Panc1 (cell line): ENCODE data around the gene SLCO3A1. TPM values are rescaled to one million over a fixed set of nuclear protein-coding genes. Genes with fewer than 3 reads are reported as not detected.

ENCODE experiments used
- ATAC-seq: fragments of 200-7000 bp; cut with Tn5 transposase; 2 replicates; pipeline ENCODE4 v1.9.1; 2020; ENCODE audit warnings: mild to moderate bottlenecking, moderate library complexity
- BruUV-seq: library from RNA; stranded (reverse); fragments of 400-500 nt; replicated peaks from 2 replicates; lab custom pipeline; 2021; lab: Mats Ljungman, UMichigan
- CTCF ChIA-PET: fragments of 300-600 bp; sonication (Branson Sonifier 250); formaldehyde crosslinking; loops from one replicate; lab custom pipeline; 2022; ENCODE audit warnings: antibody characterized with exemption; lab: Charles Lee
- POLR2A ChIA-PET: fragments of 300-600 bp; sonication (Branson Sonifier 250); formaldehyde crosslinking; loops from one replicate; lab custom pipeline; 2022; ENCODE audit warnings: antibody characterized with exemption; lab: Charles Lee
- DNase-seq: peaks from one replicate; pipeline ENCODE4 v3.0.0-alpha.2; 2010; ENCODE audit warnings: low read depth, low spot score
- H3K27ac ChIP-seq: 2 replicates; pipeline ENCODE4 v1.5.1; 2011; ENCODE audit warnings: mild to moderate bottlenecking, low read length, inconsistent platforms
- H3K27me3 ChIP-seq: fragments of 200-500 bp; sonication (Bioruptor generic); 2 replicates; pipeline ENCODE4 v1.6.0; 2014; ENCODE audit warnings: low read length, inconsistent platforms; ENCODE audit not compliant: control insufficient read depth, insufficient read depth
- H3K36me3 ChIP-seq: fragments of 200-500 bp; sonication (Bioruptor generic); 2 replicates; pipeline ENCODE4 v1.5.1; 2014; ENCODE audit warnings: inconsistent platforms, mild to moderate bottlenecking, low read length, moderate library complexity; ENCODE audit not compliant: control insufficient read depth, insufficient read depth
- H3K4me1 ChIP-seq: 2 replicates; pipeline ENCODE4 v1.5.1; 2011; ENCODE audit warnings: inconsistent platforms, mild to moderate bottlenecking, low read length, moderate library complexity; ENCODE audit not compliant: control insufficient read depth, insufficient read depth
- H3K4me3 ChIP-seq, 2 experiments: 2 replicates each; pipeline ENCODE4 v1.5.1; 2011 to 2012; ENCODE audit warnings: low read depth in 2 of 2, low read length in 2 of 2, mild to moderate bottlenecking in 2 of 2, inconsistent platforms in 1 of 2, moderate library complexity in 1 of 2
- H3K9me3 ChIP-seq: fragments of 200-500 bp; sonication (Bioruptor generic); 2 replicates; pipeline ENCODE4 v1.5.1; 2014; ENCODE audit warnings: low read depth, mild to moderate bottlenecking, inconsistent platforms, low read length, moderate library complexity; ENCODE audit not compliant: control insufficient read depth, insufficient read depth
- POLR2AphosphoS5 ChIP-seq: IDR thresholded peaks from 2 replicates; pipeline ENCODE4 v1.6.1; 2012; ENCODE audit warnings: mild to moderate bottlenecking, low read depth, low read length, moderate library complexity
- SIN3A ChIP-seq: IDR thresholded peaks from 2 replicates; pipeline ENCODE4 v1.6.1; 2012; ENCODE audit warnings: low read depth, mild to moderate bottlenecking, low read length, moderate library complexity, borderline replicate concordance; ENCODE audit not compliant: insufficient read depth
- TCF7L2 ChIP-seq: IDR thresholded peaks from 2 replicates; pipeline ENCODE4 v1.6.1; 2011; ENCODE audit warnings: mild to moderate bottlenecking, low read depth, low read length, inconsistent platforms
- in situ Hi-C: cut with HindIII; loops from 2 replicates; pipeline ENCODE4 v1.10.0; 2016; ENCODE audit warnings: low sequenced_read_pairs, low pct_unique_long_range_greater_than_20kb
- intact Hi-C: fragments of 100-400 bp; cut with micrococcal nuclease; formaldehyde crosslinking; loops from one replicate; pipeline ENCODE4 v1.10.0; 2022; ENCODE audit not compliant: unreplicated experiment
- total RNA-seq: library from RNA; stranded (reverse); gene quantifications from one replicate; pipeline ENCODE4 v1.2.1, GENCODE V29; 2021; ENCODE audit not compliant: unreplicated experiment
- TF ChIP-seq, protein P1 (sequence below), 2 experiments: IDR thresholded peaks; 2 replicates each; pipeline ENCODE4 v1.6.1; 2011 to 2012; ENCODE audit warnings: low read depth in 2 of 2, control low read depth in 1 of 2, low read length in 1 of 2, mild to moderate bottlenecking in 1 of 2, moderate library complexity in 1 of 2; ENCODE audit not compliant: insufficient read depth in 1 of 2
- TF ChIP-seq, protein P2 (sequence below): fragments of 450-650 bp; IDR thresholded peaks from 2 replicates; pipeline ENCODE4 v1.5.1; 2017; ENCODE audit warnings: mild to moderate bottlenecking

Gene SLCO3A1
- total RNA-seq, 1 experiment from 2014 or later, result 20.6 TPM

DNA sequence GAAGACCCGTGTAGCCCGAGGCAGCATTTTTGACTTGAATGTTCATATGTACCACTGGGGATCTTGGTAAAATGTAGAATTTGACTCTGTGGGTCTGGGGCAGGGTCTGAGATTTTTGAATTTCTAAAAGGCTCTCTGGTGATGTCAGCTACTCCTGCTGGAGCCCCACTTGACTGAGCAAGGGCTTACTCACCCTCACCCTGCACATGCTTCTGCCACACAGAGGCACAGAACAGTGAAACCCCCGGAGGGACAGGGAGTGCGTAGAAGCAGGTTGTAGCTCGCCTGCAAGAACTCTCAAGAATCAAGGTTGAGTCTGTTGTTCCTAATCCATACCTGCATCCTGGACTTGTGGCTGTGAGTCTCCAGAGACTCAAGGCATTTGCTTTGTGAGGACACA is 41.1 kb downstream of the SLCO3A1 start:
- ATAC-seq (no peak), DNase-seq (no peak)
- in situ Hi-C loops (no loop called here), intact Hi-C loops (no loop called here)
- H3K4me1 ChIP-seq, result peaks cover 4% of the 10 kb centered on the region
- ChIA-PET POLR2A (no interaction called here), CTCF (no interaction called here)
- no peaks in the 10 kb centered on the region for H3K36me3 ChIP-seq
- no peak overlapping the region for H3K4me3 ChIP-seq
- no TSS peak for BruUV-seq
- no peaks in the 10 kb centered on the region for H3K27me3 ChIP-seq
- H3K27ac ChIP-seq, result no peak overlapping the region
- H3K9me3 ChIP-seq, result peaks cover 3% of the 10 kb centered on the region; the same call in 1 of the 2 replicates
- TF ChIP-seq SIN3A (no peak), TCF7L2 (no peak), POLR2AphosphoS5 (no peak)
- TF ChIP-seq, protein P1, sequence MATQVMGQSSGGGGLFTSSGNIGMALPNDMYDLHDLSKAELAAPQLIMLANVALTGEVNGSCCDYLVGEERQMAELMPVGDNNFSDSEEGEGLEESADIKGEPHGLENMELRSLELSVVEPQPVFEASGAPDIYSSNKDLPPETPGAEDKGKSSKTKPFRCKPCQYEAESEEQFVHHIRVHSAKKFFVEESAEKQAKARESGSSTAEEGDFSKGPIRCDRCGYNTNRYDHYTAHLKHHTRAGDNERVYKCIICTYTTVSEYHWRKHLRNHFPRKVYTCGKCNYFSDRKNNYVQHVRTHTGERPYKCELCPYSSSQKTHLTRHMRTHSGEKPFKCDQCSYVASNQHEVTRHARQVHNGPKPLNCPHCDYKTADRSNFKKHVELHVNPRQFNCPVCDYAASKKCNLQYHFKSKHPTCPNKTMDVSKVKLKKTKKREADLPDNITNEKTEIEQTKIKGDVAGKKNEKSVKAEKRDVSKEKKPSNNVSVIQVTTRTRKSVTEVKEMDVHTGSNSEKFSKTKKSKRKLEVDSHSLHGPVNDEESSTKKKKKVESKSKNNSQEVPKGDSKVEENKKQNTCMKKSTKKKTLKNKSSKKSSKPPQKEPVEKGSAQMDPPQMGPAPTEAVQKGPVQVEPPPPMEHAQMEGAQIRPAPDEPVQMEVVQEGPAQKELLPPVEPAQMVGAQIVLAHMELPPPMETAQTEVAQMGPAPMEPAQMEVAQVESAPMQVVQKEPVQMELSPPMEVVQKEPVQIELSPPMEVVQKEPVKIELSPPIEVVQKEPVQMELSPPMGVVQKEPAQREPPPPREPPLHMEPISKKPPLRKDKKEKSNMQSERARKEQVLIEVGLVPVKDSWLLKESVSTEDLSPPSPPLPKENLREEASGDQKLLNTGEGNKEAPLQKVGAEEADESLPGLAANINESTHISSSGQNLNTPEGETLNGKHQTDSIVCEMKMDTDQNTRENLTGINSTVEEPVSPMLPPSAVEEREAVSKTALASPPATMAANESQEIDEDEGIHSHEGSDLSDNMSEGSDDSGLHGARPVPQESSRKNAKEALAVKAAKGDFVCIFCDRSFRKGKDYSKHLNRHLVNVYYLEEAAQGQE (IDR thresholded peaks at IDR 0.05; ENCODE audit: insufficient read depth in 1 of 2, low read depth in 2 of 2, low read length in 1 of 2), result no peak
- TF ChIP-seq, protein P2, sequence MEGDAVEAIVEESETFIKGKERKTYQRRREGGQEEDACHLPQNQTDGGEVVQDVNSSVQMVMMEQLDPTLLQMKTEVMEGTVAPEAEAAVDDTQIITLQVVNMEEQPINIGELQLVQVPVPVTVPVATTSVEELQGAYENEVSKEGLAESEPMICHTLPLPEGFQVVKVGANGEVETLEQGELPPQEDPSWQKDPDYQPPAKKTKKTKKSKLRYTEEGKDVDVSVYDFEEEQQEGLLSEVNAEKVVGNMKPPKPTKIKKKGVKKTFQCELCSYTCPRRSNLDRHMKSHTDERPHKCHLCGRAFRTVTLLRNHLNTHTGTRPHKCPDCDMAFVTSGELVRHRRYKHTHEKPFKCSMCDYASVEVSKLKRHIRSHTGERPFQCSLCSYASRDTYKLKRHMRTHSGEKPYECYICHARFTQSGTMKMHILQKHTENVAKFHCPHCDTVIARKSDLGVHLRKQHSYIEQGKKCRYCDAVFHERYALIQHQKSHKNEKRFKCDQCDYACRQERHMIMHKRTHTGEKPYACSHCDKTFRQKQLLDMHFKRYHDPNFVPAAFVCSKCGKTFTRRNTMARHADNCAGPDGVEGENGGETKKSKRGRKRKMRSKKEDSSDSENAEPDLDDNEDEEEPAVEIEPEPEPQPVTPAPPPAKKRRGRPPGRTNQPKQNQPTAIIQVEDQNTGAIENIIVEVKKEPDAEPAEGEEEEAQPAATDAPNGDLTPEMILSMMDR, result no peak

DNA sequence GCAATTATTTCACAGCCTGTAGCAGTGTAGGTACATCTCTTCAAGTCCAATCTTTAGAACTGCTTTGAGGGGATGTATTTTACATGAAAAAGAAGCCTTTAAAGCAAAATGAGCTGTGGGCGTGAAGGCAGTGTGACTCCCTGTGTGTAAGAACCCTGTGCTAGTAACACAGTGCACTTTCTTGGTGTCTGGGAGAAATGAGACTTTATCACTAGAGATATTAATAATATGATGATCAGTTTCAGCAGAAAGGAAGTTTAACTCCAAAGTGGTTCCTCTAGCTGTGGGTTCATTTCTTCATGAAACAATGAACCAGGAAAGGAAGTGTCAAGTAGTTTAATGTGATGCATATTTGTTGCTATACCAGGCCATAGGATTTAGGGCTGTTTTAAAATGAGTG is 41.5 kb downstream of the SLCO3A1 start:
- in situ Hi-C loops (no loop called here), intact Hi-C loops (no loop called here)
- TF ChIP-seq, protein P2, result no peak
- TF ChIP-seq POLR2AphosphoS5, result no peak
- TF ChIP-seq SIN3A, result no peak
- TF ChIP-seq TCF7L2, result no peak
- TF ChIP-seq, protein P1 (IDR thresholded peaks at IDR 0.05; ENCODE audit: insufficient read depth in 1 of 2, low read depth in 2 of 2, low read length in 1 of 2), result no peak
- BruUV-seq, result no TSS peak
- POLR2A ChIA-PET, result no interaction called here
- H3K4me3 ChIP-seq, result no peak overlapping the region
- ATAC-seq, result no peak
- H3K4me1 ChIP-seq, result peaks cover 4% of the 10 kb centered on the region
- H3K36me3 ChIP-seq, result no peaks in the 10 kb centered on the region
- H3K9me3 ChIP-seq, result peaks cover 3% of the 10 kb centered on the region; the same call in 1 of the 2 replicates
- no peak for DNase-seq
- CTCF ChIA-PET, result no interaction called here
- H3K27me3 ChIP-seq, result no peaks in the 10 kb centered on the region
- H3K27ac ChIP-seq, result no peak overlapping the region
